Sigmoid colon (tissue), 3 donors: ENCODE data around the gene LRPPRC.

Experiments used
- CTCF ChIP-seq, 4 experiments: fragments of 450-650 bp in 3 of 4; fragments of 200-600 bp in 1 of 4; IDR thresholded peaks; one replicate each; pipeline ENCODE4 v1.5.1; 2016 to 2019; ENCODE audit warnings: antibody characterized with exemption in 4 of 4, mild to moderate bottlenecking in 3 of 4, moderate library complexity in 2 of 4
- POLR2A ChIP-seq, 2 donors: fragments of 450-650 bp; IDR thresholded peaks; one replicate each; pipeline ENCODE4 v1.6.1; 2016; ENCODE audit warnings: antibody characterized with exemption in 2 of 2, mild to moderate bottlenecking in 2 of 2, moderate library complexity in 2 of 2

DNA sequence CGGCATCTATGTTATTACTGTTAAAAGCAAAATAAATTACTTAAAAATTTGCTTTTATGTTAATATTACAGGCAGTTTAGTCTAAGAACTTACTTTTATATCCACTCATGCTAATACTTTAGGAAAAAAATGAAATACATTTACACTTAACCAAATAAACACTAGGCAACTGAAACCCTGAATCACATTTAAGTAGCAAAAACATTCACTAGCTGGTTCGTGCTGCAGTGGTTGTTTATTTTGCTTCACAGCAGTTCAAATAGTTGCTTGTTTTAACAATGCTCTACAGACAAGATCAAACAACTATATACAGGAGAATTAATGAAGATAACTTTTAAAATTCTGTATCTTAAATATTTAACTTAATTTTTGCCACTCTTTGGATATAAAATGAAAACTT lies 96.2 kb downstream of the LRPPRC start:
- TF ChIP-seq POLR2A (IDR thresholded peaks at IDR 0.05), result no peak
- no peak for TF ChIP-seq CTCF (IDR thresholded peaks at IDR 0.05)
